HEK293 (cell line): ENCODE data around the gene DOCK4.
A peak's percentile ranks its signal among the peaks of the same experiment; 100 is the strongest.

Experiments
- CTCF ChIA-PET: fragments of 350-600 bp; formaldehyde crosslinking; extraction: SDS; loops from one replicate; lab custom pipeline; 2021; ENCODE audit warnings: antibody characterized with exemption; lab: Yijun Ruan, JAX
- POLR2A ChIA-PET: fragments of 300-600 bp; formaldehyde crosslinking; extraction: SDS; loops from one replicate; lab custom pipeline; 2020; ENCODE audit warnings: antibody characterized with exemption, inconsistent platforms; lab: Yijun Ruan, JAX
- H3K27ac ChIP-seq: fragments of 200-500 bp; sonication (Bioruptor generic); 2 replicates; pipeline ENCODE4 v1.5.1; 2014; ENCODE audit warnings: low read depth, low read length, control low read depth, inconsistent platforms; ENCODE audit errors: extremely low read depth
- H3K36me3 ChIP-seq, 2 experiments: fragments of 200-500 bp in 1 of 2; sonication (Bioruptor generic) in 1 of 2; 1 replicate in 1 of 2; 2 replicates in 1 of 2; pipeline ENCODE4 v1.5.1; 2014 to 2017; ENCODE audit warnings: inconsistent platforms in 2 of 2, low read length in 2 of 2; ENCODE audit not compliant: control insufficient read depth in 2 of 2, insufficient read depth in 1 of 2
- H3K4me1 ChIP-seq: fragments of 200-500 bp; sonication (Bioruptor generic); 2 replicates; pipeline ENCODE4 v1.5.1; 2014; ENCODE audit warnings: mild to moderate bottlenecking, low read length, inconsistent platforms; ENCODE audit not compliant: control insufficient read depth, insufficient read depth
- H3K4me3 ChIP-seq: 2 replicates; pipeline ENCODE4 v1.5.1; 2011; ENCODE audit warnings: low read depth, mild to moderate bottlenecking, control low read depth, low read length, moderate library complexity
- H3K9me3 ChIP-seq: fragments of 200-500 bp; sonication (Bioruptor generic); 2 replicates; pipeline ENCODE4 v1.5.1; 2014; ENCODE audit warnings: low read depth, low read length, inconsistent platforms; ENCODE audit not compliant: control insufficient read depth, insufficient read depth
- HIC1 ChIP-seq: fragments of 450-650 bp; formaldehyde crosslinking; IDR thresholded peaks from 2 replicates; pipeline ENCODE4 v1.5.1; 2016; ENCODE audit warnings: missing biosample characterization, missing genetic modification characterization
- HOXD13 ChIP-seq: sonication (generic); formaldehyde crosslinking; IDR thresholded peaks from 2 replicates; pipeline ENCODE4 v1.8.0; 2022; ENCODE audit warnings: missing genetic modification reagents, borderline replicate concordance
- REPIN1 ChIP-seq: fragments of 450-650 bp; formaldehyde crosslinking; IDR thresholded peaks from 2 replicates; pipeline ENCODE4 v1.5.1; 2017; ENCODE audit warnings: missing biosample characterization, missing genetic modification characterization, low read depth
- ZBTB10 ChIP-seq: fragments of 450-650 bp; formaldehyde crosslinking; IDR thresholded peaks from 2 replicates; pipeline ENCODE4 v1.5.1; 2016; ENCODE audit warnings: missing biosample characterization, missing genetic modification characterization
- ZBTB17 ChIP-seq: fragments of 450-650 bp; formaldehyde crosslinking; IDR thresholded peaks from 2 replicates; pipeline ENCODE4 v1.5.1; 2016; ENCODE audit warnings: missing biosample characterization, missing genetic modification characterization
- ZFP37 ChIP-seq: fragments of 450-650 bp; formaldehyde crosslinking; IDR thresholded peaks from 2 replicates; pipeline ENCODE4 v1.5.1; 2016; ENCODE audit warnings: missing biosample characterization, missing genetic modification characterization
- ZNF174 ChIP-seq: fragments of 450-650 bp; formaldehyde crosslinking; IDR thresholded peaks from 2 replicates; pipeline ENCODE4 v1.5.0; 2017; ENCODE audit warnings: missing biosample characterization, mild to moderate bottlenecking, missing genetic modification characterization
- ZNF501 ChIP-seq: fragments of 450-650 bp; formaldehyde crosslinking; IDR thresholded peaks from 2 replicates; pipeline ENCODE4 v1.5.1; 2016; ENCODE audit warnings: missing biosample characterization, missing genetic modification characterization
- ZNF514 ChIP-seq: fragments of 450-650 bp; formaldehyde crosslinking; IDR thresholded peaks from 2 replicates; pipeline ENCODE4 v1.5.1; 2016; ENCODE audit warnings: missing biosample characterization, missing genetic modification characterization
- ZNF549 ChIP-seq: fragments of 450-650 bp; IDR thresholded peaks from 2 replicates; pipeline ENCODE4 v1.5.1; 2018; ENCODE audit warnings: missing biosample characterization, missing genetic modification characterization, mild to moderate bottlenecking, inconsistent platforms, moderate library complexity
- ZNF558 ChIP-seq: fragments of 450-650 bp; formaldehyde crosslinking; IDR thresholded peaks from 2 replicates; pipeline ENCODE4 v1.5.1; 2016; ENCODE audit warnings: missing biosample characterization, missing genetic modification characterization
- ZNF561 ChIP-seq: fragments of 450-650 bp; IDR thresholded peaks from 2 replicates; pipeline ENCODE4 v1.5.1; 2018; ENCODE audit warnings: missing biosample characterization, missing genetic modification characterization, borderline replicate concordance
- ZNF571 ChIP-seq: fragments of 450-650 bp; formaldehyde crosslinking; IDR thresholded peaks from 2 replicates; pipeline ENCODE4 v1.5.0; 2017; ENCODE audit warnings: missing biosample characterization, missing genetic modification characterization
- ZNF629 ChIP-seq: fragments of 450-650 bp; formaldehyde crosslinking; IDR thresholded peaks from 2 replicates; pipeline ENCODE4 v1.5.1; 2017; ENCODE audit warnings: missing biosample characterization, missing genetic modification characterization
- ZNF658 ChIP-seq: fragments of 450-650 bp; formaldehyde crosslinking; IDR thresholded peaks from 2 replicates; pipeline ENCODE4; 2016; ENCODE audit warnings: missing biosample characterization, missing genetic modification characterization
- ZNF837 ChIP-seq: fragments of 450-650 bp; formaldehyde crosslinking; IDR thresholded peaks from 2 replicates; pipeline ENCODE4 v1.5.1; 2016; ENCODE audit warnings: missing biosample characterization, missing genetic modification characterization
- TF ChIP-seq, protein P1 (sequence below): fragments of 450-650 bp; formaldehyde crosslinking; IDR thresholded peaks from 2 replicates; pipeline ENCODE4 v1.5.1; 2016; ENCODE audit warnings: missing biosample characterization, missing genetic modification characterization

DOCK4 gene

GRCh38 chr7:112125250-112125649, 80.9 kb downstream of the DOCK4 start (continued):
- no peak for TF ChIP-seq HIC1

GRCh38 chr7:112124061-112124766, 82.0 kb downstream of the DOCK4 start:
- POLR2A ChIA-PET = no interaction called here

GRCh38 chr7:112122798-112123197, 83.4 kb downstream of the DOCK4 start:
- POLR2A ChIA-PET = no interaction called here
- Histone ChIP-seq H3K4me1 (no peaks in the 10 kb centered on the region), H3K36me3 (no peaks in the 10 kb centered on the region), H3K9me3 (no peaks in the 10 kb centered on the region), H3K27ac (no peak overlapping the region), H3K4me3 (no peak overlapping the region)
- TF ChIP-seq ZBTB17 (tag by site-specific recombination) = peak; percentile 17; the same call in 1 of the 2 replicates
- no peak for TF ChIP-seq ZBTB10 (tag by site-specific recombination)
- CTCF ChIA-PET = no interaction called here

More at GRCh38 chr7:112124061-112124766, 82.0 kb downstream of the DOCK4 start:
- no peak overlapping the region for H3K27ac ChIP-seq
- TF ChIP-seq ZNF837 (tag by site-specific recombination) (no peak), ZNF558 (tag by site-specific recombination) (no peak), ZNF561 (no peak), ZFP37 (tag by site-specific recombination) (no peak), ZNF174 (tag by site-specific recombination) (no peak), ZBTB17 (tag by site-specific recombination) (no peak), HOXD13 (no peak), ZNF549 (tag by site-specific recombination) (no peak), ZNF658 (tag by site-specific recombination) (no peak), REPIN1 (tag by site-specific recombination) (no peak), ZNF571 (tag by site-specific recombination) (no peak), ZNF501 (tag by site-specific recombination) (no peak), ZNF629 (tag by site-specific recombination) (no peak), ZNF514 (no peak)
- TF ChIP-seq, protein P1, sequence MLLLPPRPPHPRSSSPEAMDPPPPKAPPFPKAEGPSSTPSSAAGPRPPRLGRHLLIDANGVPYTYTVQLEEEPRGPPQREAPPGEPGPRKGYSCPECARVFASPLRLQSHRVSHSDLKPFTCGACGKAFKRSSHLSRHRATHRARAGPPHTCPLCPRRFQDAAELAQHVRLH = no peak
- TF ChIP-seq, all 188 proteins: peak for 0
- CTCF ChIA-PET = interaction anchor here (1.1 kb wide), 1 partner anchor 361 kb away, joined by 3 read pairs; no protein-coding TSS in a partner anchor
- Histone ChIP-seq H3K4me3 (no peak overlapping the region), H3K9me3 (no peaks in the 10 kb centered on the region), H3K36me3 (no peaks in the 10 kb centered on the region), H3K4me1 (no peaks in the 10 kb centered on the region)
